HG03175 (cell line): ENCODE data around the gene SMC1B.

ENCODE experiments used
- ATAC-seq: cut with Tn5 transposase; IDR thresholded peaks from one replicate; pipeline ENCODE4 v1.9.1; 2021; ENCODE audit warnings: mild to moderate bottlenecking, moderate library complexity; ENCODE audit not compliant: unreplicated experiment

Gene SMC1B

GRCh38 chr22:45322873-45323525 is 90.4 kb downstream of the SMC1B start:
- no peak for ATAC-seq

- no peak for ATAC-seq
Measured at GRCh38 chr22:45321827-45322226, 91.6 kb downstream of the SMC1B start.

- ATAC-seq: no peak
Measured at GRCh38 chr22:45320357-45320976, 92.9 kb downstream of the SMC1B start.

- no peak for ATAC-seq
Measured at GRCh38 chr22:45319324-45319685, 94.1 kb downstream of the SMC1B start.

DNA sequence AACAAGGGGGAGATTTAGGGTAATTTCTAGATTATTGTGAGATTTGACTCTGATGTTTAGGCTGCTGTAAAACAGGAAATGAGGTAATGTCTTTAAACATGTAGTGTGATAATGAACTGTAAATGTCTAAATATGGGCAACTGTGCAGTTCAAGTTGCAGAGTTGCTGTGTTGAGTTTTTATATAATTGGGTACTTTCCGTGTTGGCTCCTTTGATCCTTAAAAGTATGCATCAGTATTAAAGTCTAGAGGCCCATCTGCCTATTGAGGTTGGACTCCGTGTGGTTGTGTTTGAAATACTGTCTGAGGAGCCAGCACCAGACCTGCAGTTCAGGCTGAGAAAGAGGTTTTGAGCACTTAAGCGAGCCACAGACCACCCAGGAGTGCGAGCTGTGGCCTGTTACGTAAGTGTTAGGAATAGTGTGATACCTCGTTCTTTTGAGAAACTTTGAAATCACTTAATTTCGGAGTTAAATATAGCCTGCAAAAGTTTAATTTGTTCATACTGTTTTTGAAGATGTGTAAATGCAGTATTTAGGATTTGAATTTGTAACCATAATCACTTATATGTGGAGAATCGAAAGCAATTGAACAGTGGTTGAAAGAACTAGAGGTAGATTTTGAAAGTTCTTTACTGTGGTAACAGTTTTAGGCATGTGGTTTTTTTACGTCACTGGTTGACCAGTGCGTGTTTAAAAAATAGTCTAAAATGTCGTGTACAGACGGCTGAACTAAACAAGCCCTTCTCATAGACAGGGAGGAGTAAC is 94.7 kb downstream of the SMC1B start:
- peak; percentile 58 for ATAC-seq

DNA sequence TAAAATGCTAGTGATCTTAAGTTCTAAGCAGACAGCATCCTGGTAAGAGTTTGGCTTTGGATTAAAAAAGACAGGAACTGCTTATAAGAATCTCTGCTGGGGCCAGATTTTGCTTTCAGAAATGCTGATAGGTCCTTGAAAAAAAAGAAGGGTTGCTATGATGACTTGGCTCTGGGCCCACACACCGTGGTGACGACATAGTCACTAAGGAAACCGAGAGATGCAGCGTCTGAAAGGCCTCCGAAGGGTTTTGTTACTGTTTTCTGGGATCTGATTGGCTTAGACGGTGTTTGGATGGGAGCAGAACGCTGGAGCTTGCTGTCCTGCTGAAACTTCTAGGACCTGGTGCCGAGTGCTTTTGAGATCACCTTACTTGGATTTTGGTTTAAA is 95.2 kb downstream of the SMC1B start:
- ATAC-seq: peak; percentile 63

DNA sequence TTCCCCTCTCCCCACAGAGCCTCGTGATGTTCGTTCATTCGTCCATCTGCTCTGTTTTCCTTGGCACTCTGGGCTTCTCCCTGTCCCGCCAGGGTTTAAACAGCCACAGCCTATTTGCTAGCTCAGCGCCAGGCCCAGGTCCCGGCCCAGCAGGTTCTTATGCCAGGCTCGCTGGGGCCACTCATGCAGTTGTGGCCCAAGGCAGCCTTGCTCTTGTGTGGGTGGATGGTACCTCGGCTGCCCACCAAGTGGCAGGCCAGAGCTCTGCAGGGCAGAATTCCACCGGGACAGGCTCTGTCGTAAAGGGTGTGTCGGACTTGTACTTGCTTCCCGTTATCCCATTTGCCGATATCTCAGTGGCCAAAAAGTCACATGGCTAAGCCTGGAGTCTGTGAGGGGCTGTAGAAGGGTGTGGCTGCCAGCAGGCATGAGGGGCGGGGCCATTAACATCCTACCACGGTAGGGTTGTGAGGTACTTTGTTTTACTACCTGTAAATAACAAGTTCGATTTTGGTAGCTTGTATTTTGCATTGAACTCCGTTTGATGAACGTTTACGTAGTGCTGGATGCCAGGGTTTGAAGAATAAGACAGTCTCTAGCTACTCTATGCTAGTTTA is 95.7 kb downstream of the SMC1B start:
- no peak for ATAC-seq

DNA sequence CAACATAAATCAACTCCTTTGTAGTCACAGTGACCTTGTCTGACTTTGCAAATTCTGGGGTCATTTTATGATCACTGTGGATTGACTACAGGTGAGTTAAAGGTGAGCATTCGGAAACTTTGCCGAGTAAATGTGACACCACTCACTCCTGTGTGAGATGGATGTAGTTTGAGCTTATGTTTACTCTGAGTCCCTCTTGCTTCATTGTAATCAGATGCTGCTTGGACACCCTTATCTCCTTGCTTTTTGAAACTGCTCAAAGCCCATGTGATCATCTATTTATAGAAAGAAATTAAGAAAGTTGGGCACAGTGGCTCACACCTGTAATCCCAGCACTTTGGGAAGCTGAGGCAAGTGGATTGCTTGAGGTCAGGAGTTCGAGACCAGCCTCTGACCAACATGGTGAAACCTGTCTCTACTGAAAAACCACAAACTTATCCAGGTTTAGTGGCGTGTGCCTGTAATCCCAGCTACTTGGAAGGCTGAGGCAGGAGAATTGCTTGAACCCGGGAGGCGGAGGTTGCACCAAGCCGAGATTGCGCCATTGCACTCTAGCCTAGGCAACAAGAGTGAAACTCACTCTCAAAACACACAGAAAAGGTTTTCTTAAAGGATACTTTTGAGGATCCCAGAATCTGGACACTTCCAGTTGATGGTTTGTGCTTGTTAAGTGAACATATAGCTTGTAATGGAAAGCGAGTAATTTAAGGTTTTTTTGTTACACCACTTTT is 96.4 kb downstream of the SMC1B start:
- no peak for ATAC-seq

DNA sequence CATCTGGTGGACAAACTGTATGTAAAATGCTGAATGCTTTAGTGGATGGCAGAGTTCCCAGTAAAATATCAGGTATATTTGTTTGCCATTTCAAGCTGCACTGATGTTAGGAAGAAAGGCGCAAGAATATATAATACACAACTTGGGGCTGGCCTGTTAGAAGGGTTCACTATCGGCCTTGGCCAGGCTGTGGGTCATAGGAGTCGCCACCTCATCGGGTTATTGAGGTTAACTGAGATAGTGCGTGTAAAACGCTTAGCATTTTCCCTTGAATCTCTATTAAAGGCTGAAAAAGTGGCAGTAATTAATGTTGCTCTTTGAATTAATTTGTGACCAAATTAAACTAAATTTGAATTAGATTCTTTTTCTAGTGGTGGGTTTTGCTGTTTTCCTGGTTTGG is 98.6 kb downstream of the SMC1B start:
- no peak for ATAC-seq

DNA sequence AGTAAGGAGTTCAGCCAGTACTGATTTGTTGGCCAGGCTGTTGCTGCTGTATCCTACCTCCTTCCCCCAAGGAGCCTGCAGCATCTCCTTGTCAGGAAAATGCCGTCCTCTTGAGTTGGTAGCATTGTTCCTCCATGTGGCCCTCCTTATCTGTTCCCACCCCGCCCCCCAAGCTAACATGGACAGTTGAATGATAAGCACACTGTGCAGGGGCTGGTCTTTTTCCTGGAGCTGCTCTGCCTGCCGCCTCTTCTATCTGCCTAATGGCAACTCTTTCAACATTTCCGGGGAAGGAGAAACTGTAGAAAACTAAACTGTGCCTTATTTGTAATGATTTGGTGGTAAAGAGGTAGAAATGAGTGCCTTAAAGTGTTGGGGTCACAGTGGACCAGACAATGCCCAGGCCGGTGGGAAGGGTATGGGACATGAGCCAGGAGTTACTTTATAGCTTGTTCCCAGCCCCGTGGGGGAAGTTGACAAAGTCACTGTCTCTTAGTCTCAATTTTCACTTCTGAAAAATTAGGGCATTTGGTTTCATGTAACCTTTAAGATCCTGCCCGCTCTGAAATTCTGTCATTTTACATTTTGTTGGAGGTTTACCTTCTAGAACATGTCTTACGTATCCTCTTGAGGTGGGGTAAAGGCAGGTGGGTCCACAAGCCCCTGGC is 99.2 kb downstream of the SMC1B start:
- no peak for ATAC-seq

DNA sequence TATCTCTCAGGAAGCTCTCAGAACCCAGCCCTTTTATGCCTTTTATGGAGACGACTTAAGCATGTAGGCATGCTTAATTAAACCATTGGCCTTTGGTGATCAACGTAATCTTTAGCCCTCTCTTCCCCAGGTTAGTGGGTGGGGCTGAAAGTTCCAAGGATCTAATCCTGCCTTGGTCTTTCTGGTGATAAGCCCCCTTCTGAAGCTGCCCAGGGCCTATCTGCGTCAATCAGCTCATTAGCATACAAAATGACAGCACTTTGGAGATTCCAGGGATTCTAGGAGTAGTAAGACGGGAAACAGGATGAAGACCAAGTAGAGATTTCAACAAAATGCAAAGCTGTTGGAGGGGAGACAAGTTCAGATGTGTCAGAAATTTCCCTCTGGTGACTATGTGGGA is 100.5 kb downstream of the SMC1B start:
- no peak for ATAC-seq

DNA sequence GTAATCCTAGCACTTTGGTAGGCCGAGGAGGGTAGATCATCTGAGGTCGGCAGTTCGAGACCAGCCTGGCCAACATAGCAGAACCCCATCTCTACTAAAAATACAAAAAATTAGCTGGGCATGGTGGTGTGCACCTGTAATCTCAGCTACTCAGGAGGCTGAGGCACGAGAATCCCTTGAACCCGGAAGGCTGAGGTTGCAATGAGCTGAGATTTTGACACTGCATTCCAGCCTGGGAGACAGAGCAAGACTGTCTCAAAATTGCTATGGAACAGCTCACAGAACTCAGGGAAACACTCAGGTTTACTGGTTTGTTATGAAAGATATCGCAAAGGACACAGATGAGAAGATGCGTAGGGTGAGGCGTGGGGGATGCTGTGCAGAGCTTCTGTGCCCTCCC is 101.0 kb downstream of the SMC1B start:
- no peak for ATAC-seq

DNA sequence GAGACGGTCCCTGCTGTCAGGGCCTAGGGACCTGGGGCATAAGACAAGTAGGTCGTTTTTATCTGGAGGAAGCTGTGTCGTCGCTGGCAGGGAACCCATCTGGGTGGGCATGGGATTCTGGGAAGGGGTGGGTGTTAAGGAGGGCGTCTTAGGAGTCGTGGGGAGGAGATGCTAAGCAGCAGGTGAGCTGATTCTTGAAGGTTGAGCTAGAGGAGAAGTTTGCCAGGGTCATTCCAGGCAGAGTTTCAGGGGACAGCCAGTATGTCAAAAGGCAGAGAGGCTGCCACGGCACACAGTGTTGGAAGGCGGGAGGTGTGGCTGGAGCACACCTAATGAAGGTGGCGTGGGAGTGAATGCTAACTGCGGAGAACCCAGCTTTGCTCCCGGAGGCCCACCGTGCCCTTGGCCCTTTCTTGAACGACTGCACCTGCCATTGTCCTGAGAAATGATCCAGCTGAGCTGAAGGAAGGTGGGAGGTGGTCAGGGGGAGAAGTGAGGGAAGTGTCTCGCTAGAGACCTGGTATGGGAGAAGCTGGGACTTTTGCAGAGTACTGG is 102.3 kb downstream of the SMC1B start:
- no peak for ATAC-seq

- ATAC-seq: no peak
Measured at GRCh38 chr22:45310331-45310976, 102.9 kb downstream of the SMC1B start.

GRCh38 chr22:45309422-45310227 is 103.8 kb downstream of the SMC1B start, which contains the start of gene FAM118A:
TSS of gene FAM118A (plus strand) at chr22:45309934. CDS start at chr22:45322380, 12,446 bp downstream.
- ATAC-seq: peak; percentile 82

GRCh38 chr22:45308957-45309421 is 104.4 kb downstream of the SMC1B start:
- no peak for ATAC-seq

- ATAC-seq: no peak
Measured at GRCh38 chr22:45308391-45308956, 104.9 kb downstream of the SMC1B start.

DNA sequence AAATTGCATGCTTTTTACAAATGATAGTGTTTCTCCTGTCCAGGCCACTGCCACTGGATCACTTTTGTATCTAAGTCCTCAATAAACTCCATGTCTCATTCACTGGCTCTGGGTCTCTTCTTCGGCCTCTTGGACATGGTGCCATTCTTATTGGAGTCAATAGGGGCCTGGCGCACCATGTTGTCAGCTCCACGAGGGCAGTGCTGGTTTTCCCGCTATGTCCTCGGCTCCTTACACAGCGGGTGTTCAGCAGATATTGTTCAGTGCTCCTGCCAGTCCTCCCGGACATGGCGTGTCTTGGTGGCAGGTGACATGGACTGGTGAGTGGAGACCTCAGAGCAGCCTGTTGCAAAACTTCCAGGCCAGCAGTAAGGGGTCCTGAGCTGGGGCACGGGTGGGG is 107.3 kb downstream of the SMC1B start:
- ATAC-seq: no peak
